ENCODE data around the gene THSD7A.
A peak's percentile ranks its signal among the peaks of the same experiment; 100 is the strongest.

THSD7A gene

GRCh38 chr7:11810043-11810625, 21.9 kb downstream of the THSD7A start:
- DNase-seq (ENCODE audit: low read depth) = no peak

- no peak for DNase-seq (ENCODE audit: low read depth)
These were observed 25.0 kb downstream of the THSD7A start for GRCh38 chr7:11807000-11807399.

GRCh38 chr7:11804621-11805020, 27.4 kb downstream of the THSD7A start:
- DNase-seq (ENCODE audit: low read depth) = no peak

DNA sequence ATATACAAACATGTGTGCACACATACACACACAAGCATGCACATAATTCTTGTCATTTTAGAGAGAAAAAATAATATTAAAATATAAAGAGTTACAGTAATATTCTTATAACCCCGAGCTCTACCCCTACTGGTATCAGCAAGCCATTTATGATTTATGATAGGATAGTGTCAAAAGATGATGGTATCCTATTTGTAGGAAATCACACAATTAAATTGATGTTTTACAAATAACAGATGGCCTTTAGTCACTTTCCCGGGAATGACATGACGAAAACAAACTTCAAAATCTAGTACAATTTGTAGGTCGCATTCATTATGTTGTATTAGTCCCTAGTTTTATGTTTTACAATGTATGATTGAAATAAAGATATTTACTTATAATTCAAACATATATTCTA, 36.8 kb downstream of the THSD7A start:
- DNase-seq (ENCODE audit: low read depth) = no peak

GRCh38 chr7:11792166-11792565, 39.8 kb downstream of the THSD7A start:
- DNase-seq (ENCODE audit: low read depth) = no peak

DNA sequence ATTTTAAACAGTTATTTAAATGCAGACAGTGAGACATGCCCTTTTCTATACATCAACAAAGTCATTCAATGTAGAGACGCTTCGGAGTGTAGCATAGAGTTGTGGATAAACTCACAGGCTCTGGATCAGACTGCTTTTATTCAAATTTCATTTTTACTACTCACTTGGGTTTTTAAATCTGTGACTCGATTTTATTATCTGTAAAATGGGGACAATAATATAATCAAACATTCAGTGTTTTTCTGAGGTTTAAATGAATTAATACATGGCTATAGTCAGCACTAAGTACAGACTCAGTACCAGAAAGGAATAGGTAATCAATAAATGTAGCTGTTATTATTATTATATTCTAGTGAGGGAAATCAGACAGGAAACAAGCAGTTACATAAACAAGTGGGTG, 43.4 kb downstream of the THSD7A start:
- DNase-seq (ENCODE audit: low read depth) = no peak

DNA sequence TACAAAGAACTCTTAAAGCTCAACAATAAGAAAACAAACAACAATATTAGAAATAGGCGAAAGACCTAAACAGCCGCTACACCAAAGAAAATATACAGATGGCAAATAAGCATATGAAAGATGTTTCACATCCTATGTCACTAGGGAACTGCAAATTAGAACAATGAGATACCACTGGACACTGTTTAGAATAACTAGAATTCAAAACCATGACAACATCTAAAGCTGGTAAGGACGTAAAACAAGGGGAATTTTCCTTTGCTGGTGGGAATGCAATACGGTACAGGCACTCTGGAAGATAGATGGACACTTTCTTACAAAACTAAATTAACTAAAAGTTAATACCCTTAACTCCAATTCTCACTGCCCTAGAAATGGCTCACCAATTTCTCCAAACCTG, 44.5 kb downstream of the THSD7A start:
- DNase-seq (ENCODE audit: low read depth) = no peak

DNA sequence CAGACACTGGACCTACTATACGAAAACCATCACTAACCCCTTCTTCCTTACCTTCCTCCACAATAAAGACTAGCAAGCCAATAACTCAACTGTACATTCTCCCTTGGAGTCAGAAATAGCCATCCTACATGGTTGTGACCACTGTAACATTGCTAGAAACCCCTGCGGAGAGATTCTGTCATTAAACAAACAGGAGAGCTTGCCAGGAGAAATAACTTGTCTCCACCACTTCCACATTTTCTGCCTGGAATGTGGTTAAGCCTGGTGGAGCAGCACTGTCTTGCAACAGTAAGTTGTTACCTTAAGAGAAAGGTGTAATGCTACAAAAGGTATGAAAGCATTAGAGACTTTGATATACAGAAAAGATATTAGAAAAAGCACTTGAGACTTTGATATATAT, 45.8 kb downstream of the THSD7A start:
- DNase-seq (ENCODE audit: low read depth) = peak; percentile 3

DNA sequence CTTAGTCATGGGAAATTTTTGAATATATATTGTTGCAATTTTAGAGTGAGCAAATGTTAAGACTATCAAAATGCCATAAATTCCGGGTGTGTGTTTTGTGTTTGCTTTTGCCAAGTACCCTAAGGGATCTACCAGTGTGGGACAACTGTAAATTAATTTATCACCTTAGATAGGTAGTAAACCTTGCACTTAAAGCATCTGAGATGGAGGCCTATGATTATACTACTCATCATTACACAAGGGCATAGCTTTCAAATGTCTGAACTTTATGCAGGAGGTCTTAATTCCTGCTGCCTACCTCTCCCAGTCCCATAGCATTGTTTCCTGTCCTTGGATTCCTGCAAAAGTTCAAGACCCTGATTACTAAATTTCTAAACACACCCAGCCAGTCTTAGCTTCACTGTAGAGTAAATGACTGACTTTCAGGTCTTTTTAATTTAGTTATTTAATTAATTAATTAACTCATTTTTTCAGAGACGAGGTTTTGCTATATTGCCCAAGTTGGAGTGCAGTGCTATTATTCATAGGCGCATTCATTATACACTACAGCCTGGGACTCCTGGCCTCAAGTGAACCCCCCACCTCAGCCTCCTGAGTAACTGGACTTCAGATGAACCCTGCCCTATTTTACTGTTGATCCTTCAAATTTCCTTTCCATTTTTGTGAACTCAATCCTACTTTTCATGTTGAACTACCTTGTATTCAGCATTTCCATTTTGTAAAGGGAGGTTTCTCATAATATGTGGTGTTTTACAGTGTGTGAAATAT, 47.0 kb downstream of the THSD7A start:
- no peak for DNase-seq (ENCODE audit: low read depth)

DNA sequence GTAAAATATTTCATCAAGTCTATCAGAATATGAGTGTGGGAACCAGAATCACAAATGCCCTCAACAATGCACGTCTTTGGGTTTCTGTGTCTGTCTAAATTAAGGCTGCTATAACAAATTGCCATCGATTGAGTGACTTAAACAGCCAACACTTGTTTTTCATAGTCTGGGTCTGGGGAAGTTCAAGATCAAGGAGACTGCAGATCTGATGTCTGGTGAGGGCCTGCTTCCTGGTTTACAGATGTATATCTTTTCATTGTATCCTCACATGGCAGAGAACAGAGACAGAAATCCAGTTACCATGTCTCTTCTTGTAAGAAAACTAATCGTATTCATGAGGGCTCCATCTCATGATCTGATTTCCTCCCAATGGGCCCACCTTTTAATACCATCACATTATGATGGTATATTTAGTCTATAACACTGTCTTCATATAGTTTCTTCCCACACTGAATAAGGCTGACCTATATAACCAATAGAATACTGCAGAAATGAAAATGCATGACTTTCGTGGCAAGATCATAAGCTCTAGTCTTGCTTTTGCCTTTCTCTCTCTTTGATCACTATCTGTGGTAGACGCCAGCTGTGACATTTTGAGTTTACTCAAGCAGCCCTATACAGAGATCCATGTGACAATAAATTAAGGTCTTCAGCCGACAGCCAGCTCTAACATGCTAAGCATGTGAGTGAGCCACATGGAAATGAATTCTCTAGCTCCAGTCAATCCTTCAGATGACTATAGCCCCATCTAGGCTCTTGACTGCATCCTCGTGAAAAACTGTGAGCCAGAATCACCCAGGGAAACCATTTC, 51.9 kb downstream of the THSD7A start:
- no peak for DNase-seq (ENCODE audit: low read depth)

- no peak for DNase-seq (ENCODE audit: low read depth)
These were observed 56.0 kb downstream of the THSD7A start for GRCh38 chr7:11776039-11776438.

DNA sequence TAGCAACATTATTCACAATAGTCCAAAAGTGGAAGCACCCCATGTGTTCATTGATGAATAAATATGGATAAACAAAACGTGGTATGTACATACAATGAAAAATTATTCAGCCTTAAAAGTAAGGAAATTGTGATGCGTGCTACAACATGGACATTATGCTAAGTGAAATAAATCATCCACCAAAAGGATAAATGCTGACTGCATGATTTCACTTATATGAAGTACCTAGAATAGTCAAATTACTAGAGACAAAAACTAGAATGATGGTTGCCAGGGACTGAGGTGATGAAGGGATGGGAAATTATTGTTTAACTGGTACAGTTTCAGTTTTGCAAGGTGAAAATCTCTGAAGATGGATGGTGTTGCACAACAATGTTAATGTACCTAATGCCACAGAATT, 56.6 kb downstream of the THSD7A start:
- no peak for DNase-seq (ENCODE audit: low read depth)

DNA sequence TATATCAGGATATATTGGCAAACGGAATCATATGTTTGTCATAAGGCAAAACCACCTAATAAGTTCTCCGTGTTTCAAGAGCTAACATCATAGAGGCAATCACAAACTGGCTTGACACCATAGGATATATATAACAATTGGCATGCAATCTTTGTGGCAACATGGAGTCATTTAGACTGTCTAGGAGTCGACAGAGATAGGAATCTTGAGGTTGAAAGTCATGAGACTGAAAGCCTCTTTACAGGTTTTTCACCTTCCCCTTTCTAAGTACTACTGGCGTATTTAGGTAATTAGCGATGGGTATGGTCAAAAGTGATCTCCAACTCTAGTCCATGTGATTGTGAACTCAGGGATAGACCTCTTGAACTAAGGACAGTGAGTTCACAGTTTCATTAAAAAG, 63.7 kb downstream of the THSD7A start:
- no peak for DNase-seq (ENCODE audit: low read depth)

DNA sequence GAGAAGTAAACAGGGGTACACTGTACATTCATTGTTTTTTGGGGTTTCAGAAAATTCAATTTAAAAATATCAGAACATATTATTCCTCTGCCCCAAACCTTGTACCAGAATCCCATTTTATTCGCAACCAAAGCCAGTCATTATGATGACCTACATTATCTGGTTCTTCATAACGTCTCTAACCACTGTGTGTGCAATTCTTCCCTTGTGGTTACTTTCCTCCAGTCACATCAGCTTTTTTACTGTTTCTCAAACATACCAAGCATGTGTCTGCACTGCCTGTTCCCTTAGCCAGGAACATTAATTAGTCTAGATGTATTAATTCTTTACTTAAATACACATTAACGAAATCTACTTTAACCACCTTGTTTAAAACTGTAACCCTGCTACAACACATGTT, 64.8 kb downstream of the THSD7A start:
- DNase-seq (ENCODE audit: low read depth) = no peak

DNA sequence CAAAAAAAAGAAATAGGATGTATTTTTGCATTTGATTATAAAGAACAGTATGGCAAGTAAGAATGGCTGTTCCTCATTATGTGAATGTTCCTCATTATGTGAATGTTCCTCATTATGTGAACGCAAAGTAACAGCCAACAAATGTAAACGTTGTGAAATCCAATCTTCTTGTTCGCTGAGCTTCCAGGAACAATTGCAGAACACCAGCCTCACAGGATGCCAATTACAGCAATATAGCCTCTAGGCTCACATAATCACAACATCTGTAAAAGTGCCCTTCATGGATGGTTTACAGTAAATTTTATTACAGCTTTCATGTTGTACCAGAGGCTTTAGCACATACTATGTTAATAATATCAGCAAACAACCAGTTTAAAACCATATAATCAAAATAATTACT, 71.6 kb downstream of the THSD7A start:
- no peak for DNase-seq (ENCODE audit: low read depth)

GRCh38 chr7:11758627-11759111, 73.3 kb downstream of the THSD7A start:
- no peak for DNase-seq (ENCODE audit: low read depth)

DNA sequence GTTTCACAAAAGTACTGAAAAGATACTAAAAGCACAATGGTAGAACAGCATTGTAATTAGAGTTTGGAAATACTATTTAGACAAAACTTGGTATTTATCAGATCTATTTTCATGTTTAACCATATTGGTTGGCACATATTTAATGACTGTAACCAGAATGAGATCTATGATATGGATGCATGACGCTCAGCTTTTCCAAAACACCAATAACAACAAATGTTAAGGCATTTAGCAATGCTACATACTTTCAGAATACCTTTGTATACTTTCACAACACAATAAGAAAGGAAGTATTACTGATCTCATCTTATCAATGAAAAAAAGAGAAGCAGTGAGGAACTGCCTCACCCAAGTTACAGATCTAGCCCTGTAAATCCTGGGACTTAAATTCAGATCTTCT, 74.8 kb downstream of the THSD7A start:
- no peak for DNase-seq (ENCODE audit: low read depth)

- DNase-seq (ENCODE audit: low read depth) = no peak
These were observed 77.1 kb downstream of the THSD7A start for GRCh38 chr7:11754933-11755332.

DNA sequence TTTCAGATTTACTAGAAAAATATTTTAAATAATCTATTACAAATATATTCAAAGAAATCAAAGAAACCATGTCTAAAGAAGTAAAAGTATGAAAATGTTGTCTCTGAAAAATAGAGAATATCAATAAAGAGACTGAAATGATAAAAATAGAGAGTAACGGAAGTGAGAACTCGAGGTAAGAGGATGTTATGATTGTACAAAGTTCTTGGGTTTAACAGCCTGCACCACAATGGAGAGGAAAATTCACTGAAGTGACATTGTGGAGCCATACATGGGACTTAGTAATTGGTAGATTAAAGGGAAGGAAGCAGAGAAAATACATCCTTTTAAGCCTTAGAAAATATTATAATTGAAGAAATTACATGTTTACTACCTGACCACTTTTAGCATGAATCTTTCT, 77.9 kb downstream of the THSD7A start:
- no peak for DNase-seq (ENCODE audit: low read depth)

DNA sequence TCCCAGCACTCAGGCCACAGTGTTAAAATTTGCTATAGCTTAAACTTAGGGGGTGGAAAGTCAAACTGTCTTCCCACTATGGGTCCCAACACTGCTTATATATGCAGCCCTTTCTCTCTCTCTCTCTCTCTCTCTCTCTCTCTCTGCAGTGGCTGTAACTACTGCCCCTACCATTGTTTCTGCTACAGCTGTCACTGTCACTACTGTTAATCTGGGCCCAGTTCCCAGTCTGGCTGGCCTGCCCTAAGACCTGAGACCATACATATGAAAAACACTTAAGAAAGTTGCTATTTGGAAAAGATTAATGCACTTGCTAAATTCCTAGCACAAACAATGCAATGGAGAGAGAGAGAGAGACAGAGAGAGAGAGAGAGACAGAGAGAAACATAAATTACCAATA, 78.6 kb downstream of the THSD7A start:
- no peak for DNase-seq (ENCODE audit: low read depth)

- no peak for DNase-seq (ENCODE audit: low read depth)
These were observed 80.1 kb downstream of the THSD7A start for GRCh38 chr7:11751807-11752389.

- DNase-seq (ENCODE audit: low read depth) = no peak
These were observed 80.7 kb downstream of the THSD7A start for GRCh38 chr7:11751315-11751714.

DNA sequence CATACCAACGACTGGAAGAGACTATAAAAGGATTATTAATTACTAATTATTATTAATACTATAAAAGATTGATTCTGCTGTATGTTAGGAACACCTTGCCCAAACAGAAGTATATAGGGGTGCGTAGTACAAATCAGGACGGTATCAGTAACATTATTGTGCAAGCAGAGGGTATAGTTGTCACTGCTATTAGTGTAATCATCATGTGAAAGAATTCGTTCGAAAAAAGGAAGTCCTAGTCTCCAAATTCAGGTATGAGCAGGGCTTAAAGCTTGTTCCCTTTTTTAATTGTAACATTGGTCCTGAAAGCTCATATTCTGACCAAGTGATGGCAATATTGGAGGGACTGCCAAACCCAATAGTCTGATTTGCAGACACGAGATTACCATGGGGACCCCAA, 81.8 kb downstream of the THSD7A start:
- DNase-seq (ENCODE audit: low read depth) = no peak
